ENCODE measurements around the gene PGC. TPM values are rescaled to one million over a fixed set of nuclear protein-coding genes. Genes with fewer than 3 reads are reported as not detected.
A peak's percentile ranks its signal among the peaks of the same experiment; 100 is the strongest.
"Not testable (repeated sequence)": the region's sequence is repeated elsewhere in the genome, so short reads cannot be mapped to it uniquely, and the experiment has no call there.

Gene PGC
- polyA plus RNA-seq, 1 of the 3 experiments (the other 2 are of a cell fraction) = not detected

DNA sequence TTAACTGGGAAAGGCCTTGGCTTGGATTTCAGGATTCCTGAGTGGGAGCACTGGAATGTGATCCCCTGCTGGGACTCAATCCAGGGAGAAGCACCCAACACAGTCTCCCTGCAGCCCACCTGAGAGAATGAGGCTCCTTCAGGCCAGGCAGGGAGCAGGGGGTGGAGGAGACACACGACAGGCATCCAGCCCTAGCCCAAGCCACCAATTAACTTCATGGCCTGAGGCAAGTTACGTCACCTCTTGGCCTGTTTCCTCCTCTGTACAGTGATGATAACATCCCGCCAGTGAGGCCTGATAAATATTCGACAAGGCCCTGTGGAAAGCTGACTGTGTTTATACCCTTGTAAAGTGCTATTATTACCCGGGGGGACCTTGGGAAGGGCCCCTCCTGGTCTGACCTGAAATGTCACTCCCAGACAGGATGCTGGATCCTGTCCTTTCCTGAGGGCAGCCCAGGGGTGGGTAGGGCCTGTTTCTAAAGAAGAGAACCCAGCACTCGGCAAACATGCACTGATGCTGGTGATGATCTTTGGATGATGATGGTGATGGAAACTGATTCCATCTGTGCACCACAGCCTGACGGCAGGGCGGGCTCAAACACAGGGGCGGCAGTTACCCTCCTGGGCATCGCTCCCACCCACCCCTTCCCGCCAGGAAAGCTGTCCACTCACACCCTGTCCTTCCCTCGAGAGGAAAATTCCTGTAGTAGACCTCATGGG lies 20.1 kb upstream of the PGC start:
- peak; percentile 89 for DNase-seq
- Histone ChIP-seq H3K9me3 (no peaks in the 10 kb centered on the region), H3K9ac (no peak overlapping the region), H2AFZ (ENCODE audit: low read depth) (no peak overlapping the region), H3K4me3 (ENCODE audit: low read depth in 2 of 2, low read length in 1 of 2) (no peak overlapping the region), H3K4me2 (no peak overlapping the region), H3K36me3 (replicated peaks in 1 of 2; ENCODE audit: control insufficient read depth in 1 of 2, insufficient read depth in 2 of 2, low read length in 1 of 2) (peaks cover 0 to 17% of the 10 kb centered on the region in 2 experiments), H3K79me2 (ENCODE audit: insufficient read depth) (no peaks in the 10 kb centered on the region), H3K4me1 (ENCODE audit: control insufficient read depth in 1 of 2, insufficient read depth in 2 of 2, low read depth in 1 of 2, low read length in 1 of 2) (peaks cover 3 to 37% of the 10 kb centered on the region in 2 experiments; a peak in 2 of 4 replicates), H3K27ac (ENCODE audit: low read depth in 2 of 2, low read length in 1 of 2) (peak overlapping the region in 1 of 2 experiments; percentile 80; a peak in 2 of 4 replicates), H3K9me2 (no peaks in the 10 kb centered on the region), H3F3A (replicated peaks; ENCODE audit: insufficient read depth) (no peaks in the 10 kb centered on the region), H3K27me3 (ENCODE audit: insufficient read depth) (no peaks in the 10 kb centered on the region), H4K20me1 (ENCODE audit: insufficient read depth) (no peaks in the 10 kb centered on the region)
- CTCF ChIA-PET = interaction anchor here (0.6 to 2.8 kb wide), 7 partner anchors 15 to 739 kb away, joined by 3 to 19 read pairs (median 3); partner anchors contain the start of genes TFEB and TOMM6
- POLR2A ChIA-PET = interaction anchor here (1.1 to 1.9 kb wide), 3 partner anchors 8 to 33 kb away, joined by 4 to 6 read pairs (median 4); no protein-coding TSS in a partner anchor
- 56% methylated on average over 10 of the region's 12 CpGs for WGBS (ENCODE audit: low lambda C conversion rate)
- TF ChIP-seq GATA2 (CRISPR knock-in tag; IDR thresholded peaks at IDR 0.05) = peak; percentile 92
- TF ChIP-seq CHD2 (IDR thresholded peaks at IDR 0.05; ENCODE audit: low read length, partially characterized antibody) = peak; percentile 29
- TF ChIP-seq FOXJ3 (CRISPR knock-in tag; IDR thresholded peaks at IDR 0.05) = peak; percentile 80
- TF ChIP-seq RCOR1 (IDR thresholded peaks at IDR 0.05; ENCODE audit: low read length) = peak; percentile 84
- TF ChIP-seq, protein P1, sequence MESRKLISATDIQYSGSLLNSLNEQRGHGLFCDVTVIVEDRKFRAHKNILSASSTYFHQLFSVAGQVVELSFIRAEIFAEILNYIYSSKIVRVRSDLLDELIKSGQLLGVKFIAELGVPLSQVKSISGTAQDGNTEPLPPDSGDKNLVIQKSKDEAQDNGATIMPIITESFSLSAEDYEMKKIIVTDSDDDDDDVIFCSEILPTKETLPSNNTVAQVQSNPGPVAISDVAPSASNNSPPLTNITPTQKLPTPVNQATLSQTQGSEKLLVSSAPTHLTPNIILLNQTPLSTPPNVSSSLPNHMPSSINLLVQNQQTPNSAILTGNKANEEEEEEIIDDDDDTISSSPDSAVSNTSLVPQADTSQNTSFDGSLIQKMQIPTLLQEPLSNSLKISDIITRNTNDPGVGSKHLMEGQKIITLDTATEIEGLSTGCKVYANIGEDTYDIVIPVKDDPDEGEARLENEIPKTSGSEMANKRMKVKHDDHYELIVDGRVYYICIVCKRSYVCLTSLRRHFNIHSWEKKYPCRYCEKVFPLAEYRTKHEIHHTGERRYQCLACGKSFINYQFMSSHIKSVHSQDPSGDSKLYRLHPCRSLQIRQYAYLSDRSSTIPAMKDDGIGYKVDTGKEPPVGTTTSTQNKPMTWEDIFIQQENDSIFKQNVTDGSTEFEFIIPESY (IDR thresholded peaks at IDR 0.05; ENCODE audit: borderline replicate concordance, low read depth) = no peak
- no peak for TF ChIP-seq POLR2AphosphoS5 (IDR thresholded peaks at IDR 0.05; ENCODE audit: low read depth, low read length)
- TF ChIP-seq EP300 (IDR thresholded peaks at IDR 0.05; ENCODE audit: borderline replicate concordance in 1 of 2, low read depth in 1 of 2, low read length in 1 of 2) = peak in 1 of 2 experiments; percentile 81; a peak in 2 of 4 replicates

DNA sequence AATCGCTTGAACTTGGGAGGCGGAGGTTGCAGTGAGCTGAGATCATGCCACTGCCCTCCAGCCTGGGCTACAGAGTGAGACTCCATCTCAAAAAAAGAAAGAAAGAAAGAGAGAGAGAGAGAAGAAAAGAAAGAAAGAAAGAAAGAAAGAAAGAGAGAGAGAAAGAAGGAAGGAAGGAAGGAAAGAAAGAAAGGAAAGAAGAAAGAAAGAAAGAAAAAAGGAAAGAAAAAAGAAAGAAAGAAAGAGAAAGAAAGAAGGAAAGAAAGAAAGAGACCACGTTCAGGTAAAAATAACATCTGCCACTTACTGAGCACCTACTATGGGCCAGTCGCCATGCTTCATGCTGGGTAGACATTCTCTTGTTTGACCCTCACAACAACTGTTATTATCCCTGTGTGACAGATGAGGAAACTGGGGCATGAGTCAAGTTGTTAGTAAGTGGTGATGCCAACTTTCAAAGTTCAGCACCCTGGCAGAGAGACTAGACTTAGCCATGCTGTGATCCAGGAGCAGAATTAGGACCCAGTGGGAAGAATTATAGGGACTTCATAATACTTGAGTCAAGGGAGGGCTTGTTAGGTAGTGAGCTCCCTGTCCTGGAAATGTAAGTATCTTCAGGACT lies 19.0 kb upstream of the PGC start:
- H3K4me2 ChIP-seq; H3F3A ChIP-seq (replicated peaks; ENCODE audit: insufficient read depth); DNase-seq; H2AFZ ChIP-seq (ENCODE audit: low read depth); H3K9ac ChIP-seq; H3K36me3 ChIP-seq (replicated peaks in 1 of 2; ENCODE audit: control insufficient read depth in 1 of 2, insufficient read depth in 2 of 2, low read length in 1 of 2); H3K27me3 ChIP-seq (ENCODE audit: insufficient read depth); H3K79me2 ChIP-seq (ENCODE audit: insufficient read depth); H4K20me1 ChIP-seq (ENCODE audit: insufficient read depth); H3K27ac ChIP-seq (ENCODE audit: low read depth in 2 of 2, low read length in 1 of 2); H3K9me3 ChIP-seq; H3K9me2 ChIP-seq; H3K4me3 ChIP-seq (ENCODE audit: low read depth in 2 of 2, low read length in 1 of 2): not testable (repeated sequence)
- ChIA-PET CTCF (interaction anchor here (2.6 to 2.8 kb wide), 2 partner anchors 21 to 31 kb away, joined by 8 to 12 read pairs; partner anchors contain the start of genes TFEB and TOMM6), POLR2A (interaction anchor here (0.6 kb wide), 1 partner anchor 278 kb away, joined by 3 read pairs; no protein-coding TSS in a partner anchor)
- H3K4me1 ChIP-seq (ENCODE audit: control insufficient read depth in 1 of 2, insufficient read depth in 2 of 2, low read depth in 1 of 2, low read length in 1 of 2) = peaks cover 3 to 37% of the 10 kb centered on the region in 2 experiments; a peak in 2 of 4 replicates
- 86% methylated on average over 4 of the region's 4 CpGs for WGBS (ENCODE audit: low lambda C conversion rate)
